NCI-H2029 treated with DMSO at 0.1 percent for 48 hours (cell line): Measurements from ENCODE around the gene RTTN.
"Not testable (repeated sequence)": the region's sequence is repeated elsewhere in the genome, so short reads cannot be mapped to it uniquely, and the experiment has no call there.

Experiments used
- DNase-seq: peaks from one replicate; lab custom pipeline; 2025; lab: John Stamatoyannopoulos, UW

The RTTN gene

GRCh38 chr18:70151614-70152013 is 53.9 kb downstream of the RTTN start:
- DNase-seq = no peak

GRCh38 chr18:70149616-70150301 is 55.7 kb downstream of the RTTN start:
- DNase-seq = no peak

GRCh38 chr18:70149156-70149555 is 56.3 kb downstream of the RTTN start:
- DNase-seq = no peak

- no peak for DNase-seq
Observed at GRCh38 chr18:70148039-70148938, 57.2 kb downstream of the RTTN start.

GRCh38 chr18:70146174-70146573 is 59.3 kb downstream of the RTTN start:
- DNase-seq = no peak

- no peak for DNase-seq
Observed at GRCh38 chr18:70142001-70142400, 63.5 kb downstream of the RTTN start.

GRCh38 chr18:70139138-70139537 is 66.3 kb downstream of the RTTN start:
- DNase-seq = no peak

- no peak for DNase-seq
Observed at GRCh38 chr18:70135604-70136003, 69.9 kb downstream of the RTTN start.

- no peak for DNase-seq
Observed at GRCh38 chr18:70132999-70133398, 72.5 kb downstream of the RTTN start.

GRCh38 chr18:70128271-70128670 is 77.2 kb downstream of the RTTN start:
- DNase-seq = no peak

GRCh38 chr18:70127359-70127758 is 78.1 kb downstream of the RTTN start:
- no peak for DNase-seq

- DNase-seq = no peak
Observed at GRCh38 chr18:70126832-70127231, 78.7 kb downstream of the RTTN start.

- no peak for DNase-seq
Observed at GRCh38 chr18:70124139-70124538, 81.3 kb downstream of the RTTN start.

- DNase-seq = no peak
Observed at GRCh38 chr18:70121842-70122241, 83.6 kb downstream of the RTTN start.

- no peak for DNase-seq
Observed at GRCh38 chr18:70116949-70117348, 88.5 kb downstream of the RTTN start.

- no peak for DNase-seq
Observed at GRCh38 chr18:70113511-70113910, 92.0 kb downstream of the RTTN start.

GRCh38 chr18:70110678-70111077 is 94.8 kb downstream of the RTTN start:
- no peak for DNase-seq

GRCh38 chr18:70107091-70107490 is 98.4 kb downstream of the RTTN start:
- no peak for DNase-seq

GRCh38 chr18:70102854-70103253 is 102.6 kb downstream of the RTTN start:
- DNase-seq = not testable (repeated sequence)

GRCh38 chr18:70089858-70090257 is 115.6 kb downstream of the RTTN start:
- no peak for DNase-seq

- DNase-seq = no peak
Observed at GRCh38 chr18:70086085-70086484, 119.4 kb downstream of the RTTN start.

GRCh38 chr18:70085641-70086040 is 119.8 kb downstream of the RTTN start:
- no peak for DNase-seq

- DNase-seq = no peak
Observed at GRCh38 chr18:70082430-70082829, 123.1 kb downstream of the RTTN start.
